ENCODE measurements around the gene OCIAD2.

DNA sequence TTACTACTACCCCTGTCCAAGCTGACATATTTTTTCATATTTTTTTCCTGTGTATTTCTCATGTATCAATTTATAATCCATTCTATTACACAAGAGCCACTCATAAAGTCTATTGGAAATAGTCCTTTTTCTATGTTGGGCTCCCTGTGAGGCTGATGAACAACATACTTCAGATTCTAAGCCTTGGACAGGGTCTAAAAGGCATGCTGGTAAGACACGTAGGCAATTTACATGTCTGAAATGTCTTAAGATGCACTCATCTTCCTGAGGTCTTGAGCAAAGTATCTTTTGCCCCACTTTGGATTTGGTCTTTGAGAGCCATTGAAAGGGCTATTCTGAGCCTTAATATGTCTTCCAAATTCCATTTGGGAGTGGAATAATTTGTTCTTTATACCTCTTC lies 43.9 kb downstream of the OCIAD2 start:
- TF ChIP-seq POLR2A (IDR thresholded peaks at IDR 0.05): no peak
- TF ChIP-seq CTCF (IDR thresholded peaks at IDR 0.05 in 8 of 11, conservative IDR thresholded peaks at IDR 0.05 in 3 of 11): no peak
